Measurements from ENCODE around the gene SUN5. TPM values are rescaled to one million over a fixed set of nuclear protein-coding genes. Genes with fewer than 3 reads are reported as not detected.

Gene SUN5
- polyA plus RNA-seq, 2 of the 4 experiments (the other 2 are of a cell fraction), result not detected

DNA sequence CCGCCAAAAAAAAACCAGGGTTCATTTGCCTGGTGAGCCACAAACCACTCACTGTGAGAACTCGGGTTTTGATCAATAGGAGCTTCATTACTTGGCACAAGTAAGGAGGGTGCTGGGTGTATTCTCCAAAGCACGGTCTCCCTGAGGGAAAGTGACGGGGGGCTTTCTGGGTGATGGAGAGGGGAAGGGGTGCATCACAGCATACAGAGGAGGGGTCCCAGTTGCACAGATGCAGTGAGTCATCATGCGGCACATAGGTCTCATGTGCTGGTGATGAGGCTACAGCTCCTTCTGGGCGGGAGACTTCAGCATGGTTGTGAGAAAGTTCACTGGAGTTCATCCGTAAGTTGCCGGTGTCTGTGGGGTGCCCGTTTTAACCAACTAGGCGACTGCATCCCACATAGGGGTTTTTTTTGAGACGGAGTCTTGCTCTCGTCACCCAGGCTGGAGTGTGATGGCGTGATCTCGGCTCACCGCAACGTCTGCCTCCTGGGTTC, 36.2 kb downstream of the SUN5 start:
- FAIRE-seq, result no peak
- no peaks in the 10 kb centered on the region for H3K9me3 ChIP-seq
- no peak overlapping the region for H3K4me3 ChIP-seq
- no peak for ATAC-seq
- 80% methylated on average over 16 of the region's 16 CpGs for WGBS (ENCODE audit: missing lambda C conversion rate)
- CTCF ChIA-PET, result interaction anchor here (0.7 to 1.3 kb wide), 3 partner anchors 10 to 23 kb away, joined by 3 read pairs; no protein-coding TSS in a partner anchor
- TF ChIP-seq POLR2A (IDR thresholded peaks at IDR 0.05; ENCODE audit: low read length), result no peak
- no peak for TF ChIP-seq HDAC2 (IDR thresholded peaks at IDR 0.05)
- TF ChIP-seq, protein P1, sequence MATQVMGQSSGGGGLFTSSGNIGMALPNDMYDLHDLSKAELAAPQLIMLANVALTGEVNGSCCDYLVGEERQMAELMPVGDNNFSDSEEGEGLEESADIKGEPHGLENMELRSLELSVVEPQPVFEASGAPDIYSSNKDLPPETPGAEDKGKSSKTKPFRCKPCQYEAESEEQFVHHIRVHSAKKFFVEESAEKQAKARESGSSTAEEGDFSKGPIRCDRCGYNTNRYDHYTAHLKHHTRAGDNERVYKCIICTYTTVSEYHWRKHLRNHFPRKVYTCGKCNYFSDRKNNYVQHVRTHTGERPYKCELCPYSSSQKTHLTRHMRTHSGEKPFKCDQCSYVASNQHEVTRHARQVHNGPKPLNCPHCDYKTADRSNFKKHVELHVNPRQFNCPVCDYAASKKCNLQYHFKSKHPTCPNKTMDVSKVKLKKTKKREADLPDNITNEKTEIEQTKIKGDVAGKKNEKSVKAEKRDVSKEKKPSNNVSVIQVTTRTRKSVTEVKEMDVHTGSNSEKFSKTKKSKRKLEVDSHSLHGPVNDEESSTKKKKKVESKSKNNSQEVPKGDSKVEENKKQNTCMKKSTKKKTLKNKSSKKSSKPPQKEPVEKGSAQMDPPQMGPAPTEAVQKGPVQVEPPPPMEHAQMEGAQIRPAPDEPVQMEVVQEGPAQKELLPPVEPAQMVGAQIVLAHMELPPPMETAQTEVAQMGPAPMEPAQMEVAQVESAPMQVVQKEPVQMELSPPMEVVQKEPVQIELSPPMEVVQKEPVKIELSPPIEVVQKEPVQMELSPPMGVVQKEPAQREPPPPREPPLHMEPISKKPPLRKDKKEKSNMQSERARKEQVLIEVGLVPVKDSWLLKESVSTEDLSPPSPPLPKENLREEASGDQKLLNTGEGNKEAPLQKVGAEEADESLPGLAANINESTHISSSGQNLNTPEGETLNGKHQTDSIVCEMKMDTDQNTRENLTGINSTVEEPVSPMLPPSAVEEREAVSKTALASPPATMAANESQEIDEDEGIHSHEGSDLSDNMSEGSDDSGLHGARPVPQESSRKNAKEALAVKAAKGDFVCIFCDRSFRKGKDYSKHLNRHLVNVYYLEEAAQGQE (IDR thresholded peaks at IDR 0.05), result no peak
- TF ChIP-seq KDM5A (IDR thresholded peaks at IDR 0.05), result no peak
- TF ChIP-seq RARB (CRISPR knock-in tag; IDR thresholded peaks at IDR 0.05), result no peak
- TF ChIP-seq, protein P2, sequence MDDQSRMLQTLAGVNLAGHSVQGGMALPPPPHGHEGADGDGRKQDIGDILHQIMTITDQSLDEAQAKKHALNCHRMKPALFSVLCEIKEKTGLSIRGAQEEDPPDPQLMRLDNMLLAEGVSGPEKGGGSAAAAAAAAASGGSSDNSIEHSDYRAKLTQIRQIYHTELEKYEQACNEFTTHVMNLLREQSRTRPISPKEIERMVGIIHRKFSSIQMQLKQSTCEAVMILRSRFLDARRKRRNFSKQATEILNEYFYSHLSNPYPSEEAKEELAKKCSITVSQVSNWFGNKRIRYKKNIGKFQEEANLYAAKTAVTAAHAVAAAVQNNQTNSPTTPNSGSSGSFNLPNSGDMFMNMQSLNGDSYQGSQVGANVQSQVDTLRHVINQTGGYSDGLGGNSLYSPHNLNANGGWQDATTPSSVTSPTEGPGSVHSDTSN (IDR thresholded peaks at IDR 0.05), result no peak
- no peak for TF ChIP-seq HEYL (CRISPR knock-in tag; IDR thresholded peaks at IDR 0.05)
- TF ChIP-seq ZSCAN20 (CRISPR knock-in tag; IDR thresholded peaks at IDR 0.05), result no peak
- TF ChIP-seq CHD2 (IDR thresholded peaks at IDR 0.05; ENCODE audit: low read length, partially characterized antibody), result no peak
- no peak for TF ChIP-seq SMC3 (IDR thresholded peaks at IDR 0.05)
- TF ChIP-seq POLR2AphosphoS2 (conservative IDR thresholded peaks at IDR 0.05; ENCODE audit: low read length), result no peak
- no peak for TF ChIP-seq CEBPB (IDR thresholded peaks at IDR 0.05)
- TF ChIP-seq EHF (CRISPR knock-in tag; IDR thresholded peaks at IDR 0.05), result no peak
- TF ChIP-seq MAFK (IDR thresholded peaks at IDR 0.05; ENCODE audit: partially characterized antibody), result no peak
- POLR2A ChIA-PET, result interaction anchor here (0.5 kb wide), 1 partner anchor 147 kb away, joined by 3 read pairs; no protein-coding TSS in a partner anchor
- H3K4me2 ChIP-seq, result no peak overlapping the region
- DNase-seq (ENCODE audit: low read depth in 1 of 2, low spot score in 1 of 2), result no peak
- H3K27ac ChIP-seq, result no peak overlapping the region
- no peaks in the 10 kb centered on the region for H3K4me1 ChIP-seq

DNA sequence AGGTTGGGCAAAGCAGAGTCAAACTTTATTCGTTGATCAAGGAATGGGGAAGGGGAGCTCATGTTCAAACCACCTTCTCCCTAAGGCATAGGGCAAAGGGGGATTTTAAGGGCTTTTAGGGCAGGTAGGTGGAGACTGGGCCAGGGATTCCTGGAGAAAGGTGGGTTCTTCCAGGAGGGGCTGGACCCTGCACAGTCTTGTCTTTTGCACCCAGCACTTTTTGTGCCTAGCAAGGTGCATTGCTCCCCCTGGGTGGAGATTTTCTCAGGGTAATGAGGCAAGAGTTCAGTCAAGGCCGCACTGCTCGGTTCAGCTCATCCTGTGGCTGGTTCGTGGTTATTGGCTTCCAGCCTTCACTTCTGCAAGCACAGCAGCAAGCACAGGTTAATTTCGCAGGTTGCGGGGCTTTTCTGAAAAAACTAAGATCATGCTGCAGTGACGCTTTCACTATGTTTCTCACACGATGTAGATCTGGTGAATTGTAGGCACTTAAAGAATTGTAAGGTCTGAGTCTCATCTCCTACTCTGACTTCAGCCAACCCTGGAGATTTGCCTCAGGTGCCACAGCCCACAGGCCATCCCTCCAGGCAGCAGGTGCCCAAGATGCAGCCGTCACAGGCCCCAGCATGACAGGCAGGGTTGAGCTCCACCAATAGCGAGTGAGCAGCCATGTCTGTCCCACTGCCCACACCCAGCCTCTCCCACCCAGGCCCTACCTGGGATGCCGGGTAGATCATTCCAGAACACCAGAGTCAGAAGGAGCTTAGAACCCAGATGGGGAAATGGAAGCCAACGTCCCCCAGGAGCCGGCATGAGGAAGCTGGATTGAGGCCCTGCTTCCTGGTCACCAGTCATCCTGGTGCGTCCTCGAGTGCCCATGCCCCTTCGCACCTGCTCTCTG, 37.1 kb downstream of the SUN5 start:
- FAIRE-seq, result no peak
- CTCF ChIA-PET, result interaction anchor here (0.7 to 1.4 kb wide), 5 partner anchors 9 to 24 kb away, joined by 3 to 5 read pairs (median 3); no protein-coding TSS in a partner anchor
- no peak for TF ChIP-seq MYC (IDR thresholded peaks at IDR 0.05; ENCODE audit: borderline replicate concordance, low read length)
- no peak for TF ChIP-seq POLR2A (IDR thresholded peaks at IDR 0.05; ENCODE audit: low read length)
- no peak for TF ChIP-seq ELK1 (IDR thresholded peaks at IDR 0.05; ENCODE audit: low read depth, low read length)
- TF ChIP-seq GATA3 (IDR thresholded peaks at IDR 0.05; ENCODE audit: borderline replicate concordance), result no peak
- no peak for TF ChIP-seq TP53 (CRISPR knock-in tag; IDR thresholded peaks at IDR 0.05)
- TF ChIP-seq RCOR1 (IDR thresholded peaks at IDR 0.05; ENCODE audit: low read depth, low read length), result no peak
- TF ChIP-seq EP300 (IDR thresholded peaks at IDR 0.05), result no peak
- no peak for TF ChIP-seq HOXA7 (CRISPR knock-in tag; IDR thresholded peaks at IDR 0.05)
- no peak for TF ChIP-seq RFX5 (IDR thresholded peaks at IDR 0.05)
- TF ChIP-seq, protein P3, sequence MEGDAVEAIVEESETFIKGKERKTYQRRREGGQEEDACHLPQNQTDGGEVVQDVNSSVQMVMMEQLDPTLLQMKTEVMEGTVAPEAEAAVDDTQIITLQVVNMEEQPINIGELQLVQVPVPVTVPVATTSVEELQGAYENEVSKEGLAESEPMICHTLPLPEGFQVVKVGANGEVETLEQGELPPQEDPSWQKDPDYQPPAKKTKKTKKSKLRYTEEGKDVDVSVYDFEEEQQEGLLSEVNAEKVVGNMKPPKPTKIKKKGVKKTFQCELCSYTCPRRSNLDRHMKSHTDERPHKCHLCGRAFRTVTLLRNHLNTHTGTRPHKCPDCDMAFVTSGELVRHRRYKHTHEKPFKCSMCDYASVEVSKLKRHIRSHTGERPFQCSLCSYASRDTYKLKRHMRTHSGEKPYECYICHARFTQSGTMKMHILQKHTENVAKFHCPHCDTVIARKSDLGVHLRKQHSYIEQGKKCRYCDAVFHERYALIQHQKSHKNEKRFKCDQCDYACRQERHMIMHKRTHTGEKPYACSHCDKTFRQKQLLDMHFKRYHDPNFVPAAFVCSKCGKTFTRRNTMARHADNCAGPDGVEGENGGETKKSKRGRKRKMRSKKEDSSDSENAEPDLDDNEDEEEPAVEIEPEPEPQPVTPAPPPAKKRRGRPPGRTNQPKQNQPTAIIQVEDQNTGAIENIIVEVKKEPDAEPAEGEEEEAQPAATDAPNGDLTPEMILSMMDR (IDR thresholded peaks at IDR 0.05), result no peak
- TF ChIP-seq, protein P1 (IDR thresholded peaks at IDR 0.05), result no peak
- no peak for TF ChIP-seq JUN (IDR thresholded peaks at IDR 0.05)
- TF ChIP-seq PHF8 (IDR thresholded peaks at IDR 0.05; ENCODE audit: borderline replicate concordance, low read depth), result no peak
- TF ChIP-seq ZC3H11A (IDR thresholded peaks at IDR 0.05), result no peak

More for the DNA sequence above, 37.1 kb downstream of the SUN5 start:
- H3K9me3 ChIP-seq, result no peaks in the 10 kb centered on the region
- WGBS (ENCODE audit: missing lambda C conversion rate), result 67% methylated on average over 16 of the region's 16 CpGs
- H3K4me3 ChIP-seq, result no peak overlapping the region
- DNase-seq (ENCODE audit: low read depth in 1 of 2, low spot score in 1 of 2), result no peak
- H3K27ac ChIP-seq, result no peak overlapping the region
- POLR2A ChIA-PET, result no interaction called here
- no peak overlapping the region for H3K4me2 ChIP-seq
- H3K4me1 ChIP-seq, result no peaks in the 10 kb centered on the region
- ATAC-seq, result no peak

Measured in A549 (cell line).